GM19468 (cell line): ENCODE measurements around the gene ZNF827.
A peak's percentile ranks its signal among the peaks of the same experiment; 100 is the strongest.

Experiments
- ATAC-seq: cut with Tn5 transposase; IDR thresholded peaks from one replicate; pipeline ENCODE4 v1.9.1; 2021; ENCODE audit warnings: mild to moderate bottlenecking, moderate library complexity, moderate number of reproducible peaks; ENCODE audit not compliant: unreplicated experiment; ENCODE audit errors: extremely low read depth

The ZNF827 gene

GRCh38 chr4:145773581-145774234 is 164.9 kb downstream of the ZNF827 start:
- peak; percentile 91 for ATAC-seq

DNA sequence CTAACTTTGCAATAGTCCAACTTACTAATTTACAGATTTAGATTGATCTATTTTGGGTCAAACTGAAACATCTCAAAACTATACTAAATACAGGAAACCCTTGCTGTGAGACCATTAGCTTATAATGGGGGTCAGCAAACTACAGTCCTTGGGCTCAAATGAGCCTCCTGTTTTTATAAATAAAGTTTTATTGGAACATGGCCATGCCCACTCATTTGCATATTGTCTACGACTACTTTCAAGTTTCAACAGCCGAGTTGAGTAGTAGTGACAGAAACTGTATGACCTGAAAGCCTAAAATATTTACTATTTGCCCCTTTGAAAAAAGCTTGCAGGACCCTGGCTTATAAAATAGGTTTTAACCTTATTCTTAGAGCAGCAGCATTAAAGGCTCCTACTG is 166.3 kb downstream of the ZNF827 start:
- ATAC-seq, result no peak

- ATAC-seq, result no peak
Observed at GRCh38 chr4:145770124-145770523, 168.5 kb downstream of the ZNF827 start.

- no peak for ATAC-seq
Observed at GRCh38 chr4:145769450-145770037, 169.1 kb downstream of the ZNF827 start.

- ATAC-seq, result no peak
Observed at GRCh38 chr4:145766273-145766672, 172.3 kb downstream of the ZNF827 start.

DNA sequence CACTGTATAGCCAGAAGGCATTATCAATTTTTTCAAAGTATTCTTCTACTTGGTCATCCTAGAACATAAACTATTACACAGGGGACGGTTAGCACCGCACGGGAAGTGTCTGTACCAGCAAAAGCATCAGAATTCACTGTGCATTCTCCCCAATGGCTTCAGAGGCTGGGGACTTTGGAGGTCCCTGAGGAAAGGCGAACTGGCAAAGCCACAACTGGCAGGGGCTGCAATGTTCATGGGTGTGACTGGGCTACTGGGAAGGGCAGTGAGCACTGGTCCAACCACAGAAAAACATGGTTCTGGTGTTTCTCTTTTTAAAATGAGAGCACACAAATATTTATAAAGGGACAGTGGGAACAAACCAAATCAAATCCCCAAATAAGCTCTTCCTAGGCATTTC is 175.2 kb downstream of the ZNF827 start:
- ATAC-seq, result no peak

DNA sequence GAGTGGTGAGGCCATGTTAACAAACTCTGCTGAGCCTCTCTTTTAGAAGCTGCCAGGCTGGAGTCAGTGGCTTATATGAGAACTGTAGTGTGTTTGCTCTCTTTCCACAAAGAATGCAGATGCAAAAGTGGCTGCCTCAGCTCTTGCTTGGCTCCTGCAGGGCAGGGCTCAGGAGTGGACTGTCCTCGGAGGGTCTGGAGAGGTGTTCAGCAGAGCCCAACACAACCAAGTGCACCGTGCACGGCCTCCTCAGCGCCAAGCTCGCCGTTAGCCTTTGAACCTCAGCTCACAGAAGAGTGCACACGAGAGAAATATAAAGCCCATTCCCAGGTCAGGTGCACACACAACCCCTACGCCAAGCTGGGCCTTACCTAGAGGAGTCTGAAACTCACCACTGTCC is 175.9 kb downstream of the ZNF827 start:
- no peak for ATAC-seq

GRCh38 chr4:145760961-145761929 is 177.4 kb downstream of the ZNF827 start:
- no peak for ATAC-seq

GRCh38 chr4:145760176-145760575 is 178.4 kb downstream of the ZNF827 start:
- no peak for ATAC-seq

DNA sequence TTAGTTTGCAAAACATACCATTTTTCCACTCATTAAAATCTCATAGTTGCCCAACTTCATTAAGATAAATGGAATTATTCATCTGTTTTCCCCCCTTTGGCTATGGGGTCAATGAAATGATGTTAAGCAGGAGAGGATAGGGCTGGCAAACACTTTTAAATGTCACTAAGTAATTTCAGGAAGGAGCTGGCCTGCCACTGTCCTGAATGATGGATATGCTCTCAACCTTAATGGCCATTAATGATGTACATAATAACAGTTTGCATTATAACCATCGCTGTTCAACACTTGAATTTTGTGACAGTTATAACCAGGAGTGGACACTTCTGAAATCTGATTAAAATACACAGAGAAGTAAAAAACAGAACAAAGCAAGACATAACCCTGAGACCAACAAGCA is 181.4 kb downstream of the ZNF827 start:
- ATAC-seq, result no peak

- no peak for ATAC-seq
Observed at GRCh38 chr4:145756244-145756643, 182.4 kb downstream of the ZNF827 start.

- ATAC-seq, result no peak
Observed at GRCh38 chr4:145755802-145756201, 182.8 kb downstream of the ZNF827 start.

DNA sequence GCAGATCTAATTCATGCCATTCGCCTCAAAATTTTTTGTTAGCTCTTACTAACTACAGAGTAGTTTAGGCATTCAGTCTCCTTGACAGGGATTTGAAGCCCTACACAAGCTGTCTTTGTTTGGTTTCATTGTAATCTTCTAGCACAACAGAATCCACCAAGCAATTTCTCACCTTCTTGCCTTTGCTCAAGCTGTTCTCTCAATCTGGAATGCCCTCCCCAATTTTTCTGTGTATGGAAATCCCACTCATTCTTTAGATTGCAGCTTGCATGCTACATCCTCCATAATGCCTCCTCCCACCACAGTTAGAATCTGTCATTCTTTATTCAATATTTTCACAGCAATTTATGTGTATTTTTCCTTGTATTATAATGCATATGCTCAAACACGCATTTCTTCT is 195.0 kb downstream of the ZNF827 start:
- ATAC-seq, result no peak

DNA sequence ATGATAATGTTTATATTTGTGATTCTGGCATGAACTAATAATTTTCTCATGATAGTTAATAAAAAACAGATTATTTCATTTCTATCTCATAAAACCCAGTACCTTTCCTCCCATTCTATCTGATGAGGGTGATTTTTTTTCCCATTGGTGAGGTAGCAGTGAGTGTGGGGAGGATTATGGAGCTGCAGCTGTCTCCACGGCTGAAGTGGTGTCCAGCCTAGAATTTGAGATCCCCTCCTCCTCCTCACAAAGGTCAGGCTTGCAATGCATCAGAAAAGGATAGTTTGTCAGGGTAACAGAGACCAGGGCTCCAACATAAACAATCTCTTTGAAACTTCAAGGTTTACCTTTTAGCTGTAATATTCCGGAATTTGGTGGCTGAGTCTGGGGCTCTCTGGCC is 197.8 kb downstream of the ZNF827 start:
- ATAC-seq, result no peak

GRCh38 chr4:145739845-145740244 is 198.8 kb downstream of the ZNF827 start:
- ATAC-seq, result no peak

- no peak for ATAC-seq
Observed at GRCh38 chr4:145736241-145736831, 202.3 kb downstream of the ZNF827 start.

DNA sequence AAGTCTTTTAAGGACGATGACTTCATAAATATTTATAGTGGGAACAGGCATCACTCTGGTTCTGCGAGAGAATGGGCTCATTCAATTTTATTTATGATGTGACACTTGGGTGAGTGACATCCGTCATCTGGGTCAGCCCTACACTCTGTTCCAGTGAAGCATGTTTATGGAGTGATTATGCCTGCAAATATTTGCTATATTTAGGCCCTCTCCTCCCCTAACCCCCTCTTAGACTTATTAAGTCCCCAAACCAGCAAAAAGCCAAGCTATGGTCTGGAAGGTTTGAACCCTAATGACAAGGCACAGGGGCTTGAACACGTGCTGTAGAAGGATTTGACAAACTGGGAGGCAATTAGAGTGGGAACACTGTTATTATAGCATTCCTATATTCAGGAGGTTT is 202.8 kb downstream of the ZNF827 start:
- no peak for ATAC-seq

DNA sequence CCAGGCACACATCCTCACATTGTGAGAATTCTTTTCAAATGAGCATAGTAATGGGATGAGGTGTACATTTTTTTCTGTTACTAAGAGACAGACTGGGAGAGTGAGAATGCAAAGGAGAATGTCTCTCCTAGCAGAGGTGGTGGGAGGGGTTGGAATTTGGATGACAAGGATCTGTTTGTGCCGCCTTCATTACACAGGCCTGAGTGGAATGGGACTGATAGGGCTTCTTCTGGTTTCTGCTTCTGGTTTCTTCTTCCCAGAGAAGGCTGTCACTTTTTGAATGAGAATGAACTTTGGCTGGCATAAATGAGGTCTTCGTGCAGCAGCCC is 203.3 kb downstream of the ZNF827 start:
- ATAC-seq, result no peak

GRCh38 chr4:145734576-145735346 is 203.9 kb downstream of the ZNF827 start:
- ATAC-seq, result no peak

DNA sequence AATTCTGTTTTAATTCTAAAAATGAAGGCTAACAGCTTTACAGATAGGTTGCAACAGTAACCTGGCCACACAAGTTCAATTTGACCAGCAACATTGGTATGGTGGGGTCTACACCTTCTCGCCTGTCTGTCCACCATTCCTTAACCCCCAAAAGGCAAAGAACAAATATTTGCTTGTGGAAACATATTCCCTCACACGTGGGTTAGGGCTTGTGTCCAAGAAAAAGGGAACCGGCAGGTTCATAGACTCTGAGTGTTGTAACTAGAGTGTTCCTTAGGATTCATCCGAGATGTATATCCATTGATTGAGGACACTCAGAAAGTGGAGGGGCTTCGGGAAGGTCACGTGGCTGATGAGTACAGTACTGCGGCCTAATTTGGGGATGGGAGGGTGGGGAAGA is 204.6 kb downstream of the ZNF827 start:
- no peak for ATAC-seq
